ENCODE results near the gene RRP7A. TPM values are rescaled to one million over a fixed set of nuclear protein-coding genes. Genes with fewer than 3 reads are reported as not detected.

Gene RRP7A
- total and polyA plus RNA-seq, 2 of the 13 experiments (the other 11 are each of a cell fraction or from before 2014, with no cell fraction given) = 15.3 to 41.6 TPM

GRCh38 chr22:42468841-42469240 lies 50.8 kb downstream of the RRP7A start:
- ChIA-PET POLR2A (no interaction called here), CTCF (ENCODE audit: low intra/inter-chr PET ratio, low total read pairs) (no interaction called here)
- Histone ChIP-seq H4K20me1 (ENCODE audit: insufficient read depth, low read length) (no peaks in the 10 kb centered on the region), H3K9me3 (ENCODE audit: low read length) (no peaks in the 10 kb centered on the region), H3K79me2 (ENCODE audit: insufficient read depth, low read length) (no peaks in the 10 kb centered on the region), H3K4me3 (replicated peaks in 1 of 3; ENCODE audit: insufficient read depth in 1 of 3, low read depth in 2 of 3, low read length in 3 of 3) (no peak overlapping the region), H3K27ac (ENCODE audit: extremely low read length, insufficient read depth, low read length) (no peak overlapping the region), H3K27me3 (ENCODE audit: control insufficient read depth in 1 of 2, insufficient read depth in 2 of 2, low read length in 2 of 2) (peaks cover 0 to 4% of the 10 kb centered on the region in 2 experiments; a peak in 3 of 5 replicates), H3K4me1 (ENCODE audit: insufficient read depth, low read length) (no peaks in the 10 kb centered on the region), H3K36me3 (replicated peaks in 1 of 2; ENCODE audit: control insufficient read depth in 1 of 2, insufficient read depth in 2 of 2, low read length in 2 of 2) (no peaks in the 10 kb centered on the region), H2AFZ (ENCODE audit: low read length) (no peak overlapping the region), H3K9ac (ENCODE audit: insufficient read depth, low read depth, low read length) (no peak overlapping the region), H3K4me2 (ENCODE audit: low read depth, low read length) (no peak overlapping the region)
- TF ChIP-seq ZNF546 (CRISPR knock-in tag; conservative IDR thresholded peaks at IDR 0.05) = no peak
- no peak for TF ChIP-seq SNRNP70 (IDR thresholded peaks at IDR 0.05; ENCODE audit: low read depth, low read length)
- no peak for TF ChIP-seq ZNF160 (CRISPR knock-in tag; IDR thresholded peaks at IDR 0.05)
- TF ChIP-seq NFIB (CRISPR knock-in tag; IDR thresholded peaks at IDR 0.05; ENCODE audit: borderline replicate concordance) = no peak
- TF ChIP-seq RAD51 (IDR thresholded peaks at IDR 0.05; ENCODE audit: borderline replicate concordance) = no peak
- DNase-seq (ENCODE audit: low spot score) (no peak), ATAC-seq (no peak), FAIRE-seq (no peak)
- in situ Hi-C loops (cut with HindIII; ENCODE audit: extremely low pct_ligation_motif_present, low pct_unique_long_range_greater_than_20kb) = no loop called here
- intact Hi-C loops (cut with micrococcal nuclease; ENCODE audit: unreplicated experiment) = no loop called here
- no TSS peak for BruUV-seq (replicated peaks)
- WGBS (ENCODE audit: low lambda C conversion rate) = 17% methylated on average over 2 of the region's 2 CpGs

GRCh38 chr22:42462016-42462415 lies 57.6 kb downstream of the RRP7A start:
- Histone ChIP-seq H3K27me3 (ENCODE audit: control insufficient read depth in 1 of 2, insufficient read depth in 2 of 2, low read length in 2 of 2) (peaks cover 0 to 10% of the 10 kb centered on the region in 2 experiments; a peak in 1 of 5 replicates), H3K4me2 (ENCODE audit: low read depth, low read length) (no peak overlapping the region), H3K36me3 (replicated peaks in 1 of 2; ENCODE audit: control insufficient read depth in 1 of 2, insufficient read depth in 2 of 2, low read length in 2 of 2) (no peaks in the 10 kb centered on the region), H3K9me3 (ENCODE audit: low read length) (no peaks in the 10 kb centered on the region), H3K27ac (ENCODE audit: extremely low read length, insufficient read depth, low read length) (no peak overlapping the region), H3K4me1 (ENCODE audit: insufficient read depth, low read length) (no peaks in the 10 kb centered on the region), H2AFZ (ENCODE audit: low read length) (no peak overlapping the region), H3K4me3 (replicated peaks in 1 of 3; ENCODE audit: insufficient read depth in 1 of 3, low read depth in 2 of 3, low read length in 3 of 3) (no peak overlapping the region), H3K9ac (ENCODE audit: insufficient read depth, low read depth, low read length) (no peak overlapping the region), H4K20me1 (ENCODE audit: insufficient read depth, low read length) (no peaks in the 10 kb centered on the region), H3K79me2 (ENCODE audit: insufficient read depth, low read length) (no peaks in the 10 kb centered on the region)
- POLR2A ChIA-PET = no interaction called here
- no TSS peak for BruUV-seq (replicated peaks)
- FAIRE-seq (no peak), DNase-seq (ENCODE audit: low spot score) (no peak), ATAC-seq (no peak)
- WGBS (ENCODE audit: low lambda C conversion rate) = 11% methylated on average over 1 of the region's 1 CpG
- intact Hi-C loops (cut with micrococcal nuclease; ENCODE audit: unreplicated experiment) = no loop called here
- CTCF ChIA-PET (ENCODE audit: low intra/inter-chr PET ratio, low total read pairs) = no interaction called here
- in situ Hi-C loops (cut with HindIII; ENCODE audit: extremely low pct_ligation_motif_present, low pct_unique_long_range_greater_than_20kb) = no loop called here
- TF ChIP-seq ZNF761 (CRISPR knock-in tag; conservative IDR thresholded peaks at IDR 0.05) (no peak), NFYC (CRISPR knock-in tag; IDR thresholded peaks at IDR 0.05) (no peak), ZNF562 (CRISPR knock-in tag; IDR thresholded peaks at IDR 0.05; ENCODE audit: borderline replicate concordance) (no peak), ARNT2 (CRISPR knock-in tag; IDR thresholded peaks at IDR 0.05; ENCODE audit: low read depth) (no peak), ZFP90 (CRISPR knock-in tag; IDR thresholded peaks at IDR 0.05; ENCODE audit: borderline replicate concordance) (no peak), ZNF407 (CRISPR knock-in tag; IDR thresholded peaks at IDR 0.05; ENCODE audit: not compliant biosample characterization) (no peak), ZNF263 (CRISPR knock-in tag; IDR thresholded peaks at IDR 0.05) (no peak), CCDC6 (CRISPR knock-in tag; IDR thresholded peaks at IDR 0.05) (no peak)
